IPS-20b (cell line): Measurements from ENCODE around the gene RAD51B.

ENCODE experiments used
- H3K27ac ChIP-seq: one replicate; pipeline ENCODE4 v1.5.1; 2013; ENCODE audit warnings: low read length
- H3K27me3 ChIP-seq: 2 replicates; pipeline ENCODE4 v1.6.1; 2013; ENCODE audit warnings: mild to moderate bottlenecking, low read length, inconsistent platforms; ENCODE audit not compliant: insufficient read depth
- H3K36me3 ChIP-seq: 2 replicates; pipeline ENCODE4 v1.6.1; 2013; ENCODE audit warnings: low read depth, mild to moderate bottlenecking, inconsistent platforms, low read length, moderate library complexity; ENCODE audit not compliant: insufficient read depth
- H3K4me1 ChIP-seq: 2 replicates; pipeline ENCODE4 v1.6.1; 2013; ENCODE audit warnings: mild to moderate bottlenecking, control low read depth, inconsistent platforms, low read length, moderate library complexity; ENCODE audit not compliant: insufficient read depth
- H3K4me3 ChIP-seq: 2 replicates; pipeline ENCODE4 v1.5.1; 2013; ENCODE audit warnings: mild to moderate bottlenecking, low read length, inconsistent platforms
- H3K9ac ChIP-seq: 2 replicates; pipeline ENCODE4 v1.6.1; 2013; ENCODE audit warnings: low read depth, mild to moderate bottlenecking, inconsistent platforms, low read length, moderate library complexity
- H3K9me3 ChIP-seq: 2 replicates; pipeline ENCODE4 v1.6.1; 2013; ENCODE audit warnings: mild to moderate bottlenecking, low read depth, low read length, inconsistent platforms; ENCODE audit not compliant: insufficient read depth

Gene RAD51B

GRCh38 chr14:68395604-68396003 lies 576.0 kb downstream of the RAD51B start:
- Histone ChIP-seq H3K9ac (peak overlapping the region; percentile 19; the same call in 1 of the 2 replicates), H3K27ac (no peak overlapping the region), H3K9me3 (no peaks in the 10 kb centered on the region), H3K4me3 (no peak overlapping the region), H3K4me1 (peaks cover 25% of the 10 kb centered on the region), H3K36me3 (no peaks in the 10 kb centered on the region), H3K27me3 (no peaks in the 10 kb centered on the region)

GRCh38 chr14:68396461-68396860 lies 576.9 kb downstream of the RAD51B start:
- no peak overlapping the region for H3K9ac ChIP-seq
- no peak overlapping the region for H3K4me3 ChIP-seq
- peaks cover 25% of the 10 kb centered on the region for H3K4me1 ChIP-seq
- no peaks in the 10 kb centered on the region for H3K27me3 ChIP-seq
- no peaks in the 10 kb centered on the region for H3K36me3 ChIP-seq
- H3K9me3 ChIP-seq: no peaks in the 10 kb centered on the region
- no peak overlapping the region for H3K27ac ChIP-seq

DNA sequence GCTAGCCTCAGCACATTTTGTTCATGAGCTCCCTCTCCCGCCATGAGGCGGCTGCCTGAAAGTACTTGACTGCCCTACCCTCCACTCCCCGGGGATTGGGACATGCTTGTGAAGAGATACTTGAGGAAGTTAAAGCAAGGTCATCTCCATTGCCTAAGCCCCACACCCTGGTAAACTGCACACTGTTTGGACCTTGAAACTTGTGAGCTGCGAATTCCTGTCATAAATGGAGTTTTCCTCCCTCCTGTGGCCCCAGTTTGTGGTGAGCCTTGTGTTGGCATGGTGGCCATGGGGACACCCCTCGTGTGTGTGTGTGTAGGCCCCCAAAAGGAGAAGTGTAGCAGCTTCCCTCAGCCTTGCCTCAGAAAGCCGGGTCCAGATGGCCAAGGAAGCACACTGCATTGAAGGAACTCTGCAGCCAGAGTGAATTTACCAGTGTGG lies 577.8 kb downstream of the RAD51B start:
- H3K9me3 ChIP-seq: no peaks in the 10 kb centered on the region
- no peak overlapping the region for H3K9ac ChIP-seq
- H3K27ac ChIP-seq: no peak overlapping the region
- peaks cover 25% of the 10 kb centered on the region for H3K4me1 ChIP-seq
- H3K36me3 ChIP-seq: no peaks in the 10 kb centered on the region
- H3K4me3 ChIP-seq: no peak overlapping the region
- H3K27me3 ChIP-seq: no peaks in the 10 kb centered on the region

GRCh38 chr14:68397822-68398221 lies 578.2 kb downstream of the RAD51B start:
- H3K27ac ChIP-seq: no peak overlapping the region
- H3K36me3 ChIP-seq: no peaks in the 10 kb centered on the region
- no peak overlapping the region for H3K9ac ChIP-seq
- no peaks in the 10 kb centered on the region for H3K9me3 ChIP-seq
- no peaks in the 10 kb centered on the region for H3K27me3 ChIP-seq
- peaks cover 25% of the 10 kb centered on the region for H3K4me1 ChIP-seq
- no peak overlapping the region for H3K4me3 ChIP-seq

DNA sequence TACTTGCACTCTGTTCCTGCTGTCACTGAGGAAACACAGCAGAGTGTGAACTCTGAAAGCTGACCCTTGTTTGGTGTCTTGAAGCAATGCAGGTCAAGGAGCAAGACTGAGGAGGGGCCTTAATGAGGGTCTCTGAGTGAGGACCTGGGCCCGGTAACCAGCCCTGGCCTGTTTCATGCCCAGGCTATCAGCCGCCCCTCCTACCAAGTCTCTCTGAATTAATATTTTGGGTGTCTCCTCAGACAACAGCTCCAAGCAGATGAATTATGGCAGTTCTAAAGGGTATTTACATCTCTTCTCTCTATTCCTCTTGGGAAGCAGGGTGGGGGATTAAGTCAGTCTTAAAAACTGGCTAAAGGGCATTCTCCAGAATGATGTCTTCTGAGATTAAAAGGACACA lies 578.8 kb downstream of the RAD51B start:
- Histone ChIP-seq H3K27ac (no peak overlapping the region), H3K9ac (no peak overlapping the region), H3K36me3 (no peaks in the 10 kb centered on the region)

GRCh38 chr14:68399971-68400370 lies 580.4 kb downstream of the RAD51B start:
- Histone ChIP-seq H3K4me1 (peaks cover 13% of the 10 kb centered on the region), H3K9ac (no peak overlapping the region), H3K9me3 (no peaks in the 10 kb centered on the region), H3K36me3 (no peaks in the 10 kb centered on the region), H3K27me3 (no peaks in the 10 kb centered on the region), H3K4me3 (no peak overlapping the region), H3K27ac (no peak overlapping the region)

More for the DNA sequence above, 578.8 kb downstream of the RAD51B start:
- peaks cover 23% of the 10 kb centered on the region for H3K4me1 ChIP-seq
- no peaks in the 10 kb centered on the region for H3K9me3 ChIP-seq
- no peak overlapping the region for H3K4me3 ChIP-seq
- no peaks in the 10 kb centered on the region for H3K27me3 ChIP-seq

GRCh38 chr14:68401317-68401716 lies 581.7 kb downstream of the RAD51B start:
- Histone ChIP-seq H3K4me3 (no peak overlapping the region), H3K4me1 (peaks cover 4% of the 10 kb centered on the region; the same call in 1 of the 2 replicates)

DNA sequence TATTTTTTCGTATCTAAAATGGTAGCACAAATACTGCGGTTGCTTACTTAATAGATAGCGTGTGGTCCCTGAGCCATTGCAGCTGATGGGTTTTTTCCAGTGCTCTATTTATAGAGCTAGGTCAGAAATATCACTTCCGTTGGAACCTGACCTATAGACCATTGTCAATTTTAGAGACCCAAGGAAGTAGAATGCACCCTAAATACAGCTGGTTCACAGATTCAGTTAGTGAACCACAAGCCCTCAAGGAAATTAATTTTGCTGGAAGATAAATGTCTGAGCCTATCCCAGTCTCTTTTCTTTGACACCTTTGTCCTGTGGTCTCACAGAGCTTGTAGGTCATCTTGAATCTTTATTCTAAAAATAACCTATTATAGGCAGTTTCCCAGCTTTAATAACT lies 582.3 kb downstream of the RAD51B start:
- Histone ChIP-seq H3K27me3 (no peaks in the 10 kb centered on the region), H3K9ac (no peak overlapping the region), H3K4me3 (no peak overlapping the region), H3K9me3 (no peaks in the 10 kb centered on the region), H3K4me1 (peaks cover 4% of the 10 kb centered on the region; the same call in 1 of the 2 replicates), H3K27ac (no peak overlapping the region), H3K36me3 (no peaks in the 10 kb centered on the region)

More at GRCh38 chr14:68401317-68401716, 581.7 kb downstream of the RAD51B start:
- Histone ChIP-seq H3K9me3 (no peaks in the 10 kb centered on the region), H3K36me3 (no peaks in the 10 kb centered on the region), H3K27ac (no peak overlapping the region), H3K9ac (no peak overlapping the region), H3K27me3 (no peaks in the 10 kb centered on the region)

GRCh38 chr14:68402525-68403101 lies 583.0 kb downstream of the RAD51B start:
- Histone ChIP-seq H3K4me1 (peaks cover 1% of the 10 kb centered on the region; the same call in 1 of the 2 replicates), H3K9me3 (no peaks in the 10 kb centered on the region), H3K9ac (no peak overlapping the region), H3K27ac (no peak overlapping the region), H3K27me3 (no peaks in the 10 kb centered on the region), H3K4me3 (no peak overlapping the region), H3K36me3 (no peaks in the 10 kb centered on the region)

DNA sequence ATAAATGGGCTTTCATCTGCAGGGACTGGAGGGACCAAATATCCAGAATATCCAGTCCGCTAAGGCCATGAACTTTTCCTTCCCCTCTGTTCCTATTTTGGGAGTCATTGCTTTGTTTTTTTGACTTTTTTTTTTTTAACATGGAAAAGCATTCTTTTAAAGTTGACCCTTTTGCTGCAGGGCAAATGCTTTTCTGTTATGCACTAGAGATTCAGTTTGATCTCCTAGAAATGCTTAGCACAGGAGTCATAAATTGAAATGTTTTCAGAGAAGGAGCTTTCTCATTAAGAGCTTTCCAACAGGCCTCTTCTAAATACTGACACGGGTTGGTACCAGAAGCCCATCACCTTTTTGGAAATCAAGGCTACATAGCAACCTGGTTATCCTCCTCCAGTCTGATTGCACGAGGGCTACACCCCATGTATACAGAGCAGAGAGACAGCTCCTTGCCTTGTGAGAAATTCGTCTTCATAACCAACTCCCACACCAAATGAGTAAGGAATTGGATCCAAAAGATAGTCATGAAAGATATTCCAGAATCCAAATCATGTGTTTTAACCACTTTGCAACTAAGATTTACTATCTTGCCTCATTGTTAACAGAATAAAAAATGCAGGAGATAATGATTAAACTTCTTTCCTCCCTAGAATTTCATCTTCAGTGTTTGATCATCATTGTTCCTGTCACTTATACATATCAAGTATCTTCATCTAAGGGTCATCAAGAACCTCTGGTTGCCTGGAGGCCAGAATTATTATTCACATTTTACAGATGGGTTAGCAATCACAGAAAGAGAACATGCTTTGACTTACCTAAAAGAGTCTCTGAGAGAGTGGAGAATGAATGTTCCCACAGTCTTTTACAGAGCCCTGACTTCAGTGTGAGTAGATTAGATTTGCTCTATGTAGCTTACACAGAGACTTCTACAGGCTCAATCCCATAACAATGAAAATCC lies 583.9 kb downstream of the RAD51B start:
- no peak overlapping the region for H3K9ac ChIP-seq
- 0 out of 2 replicates have a peak, but pooled peaks cover 4% of the 10 kb centered on the region for H3K4me1 ChIP-seq
- no peaks in the 10 kb centered on the region for H3K9me3 ChIP-seq
- no peak overlapping the region for H3K4me3 ChIP-seq
- no peak overlapping the region for H3K27ac ChIP-seq
- no peaks in the 10 kb centered on the region for H3K36me3 ChIP-seq
- no peaks in the 10 kb centered on the region for H3K27me3 ChIP-seq

DNA sequence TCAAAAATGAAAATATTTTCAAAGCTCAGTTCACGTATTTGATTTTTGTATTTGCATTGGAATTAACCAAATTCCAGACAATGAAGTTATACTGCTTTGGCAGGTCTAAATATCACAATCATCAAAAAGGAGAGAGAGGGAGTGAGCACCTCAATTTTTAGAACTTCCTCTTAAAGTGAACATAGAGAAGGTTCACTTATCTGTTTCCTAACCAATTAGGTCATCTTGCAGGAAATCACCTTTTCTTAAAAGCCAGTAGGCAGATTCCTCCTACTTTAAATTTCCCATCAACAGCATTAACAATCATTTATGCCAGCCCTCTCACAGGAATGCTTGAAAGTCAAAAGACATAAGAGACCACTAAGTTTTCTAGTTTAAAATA lies 584.6 kb downstream of the RAD51B start:
- H3K9ac ChIP-seq: no peak overlapping the region
- no peaks in the 10 kb centered on the region for H3K36me3 ChIP-seq
- 0 out of 2 replicates have a peak, but pooled peaks cover 4% of the 10 kb centered on the region for H3K4me1 ChIP-seq
- H3K9me3 ChIP-seq: no peaks in the 10 kb centered on the region
- no peak overlapping the region for H3K27ac ChIP-seq
- H3K4me3 ChIP-seq: no peak overlapping the region
- H3K27me3 ChIP-seq: no peaks in the 10 kb centered on the region
